Measurements from ENCODE around the gene EPHA4.

The EPHA4 gene

GRCh38 chr2:221572821-221573429, 821 bp upstream of the EPHA4 start:
- H3K4me3 ChIP-seq: peak overlapping the region; percentile 57 to 87 (median 79)
- H3K27ac ChIP-seq: peak overlapping the region; percentile 47 to 89 (median 82)

DNA sequence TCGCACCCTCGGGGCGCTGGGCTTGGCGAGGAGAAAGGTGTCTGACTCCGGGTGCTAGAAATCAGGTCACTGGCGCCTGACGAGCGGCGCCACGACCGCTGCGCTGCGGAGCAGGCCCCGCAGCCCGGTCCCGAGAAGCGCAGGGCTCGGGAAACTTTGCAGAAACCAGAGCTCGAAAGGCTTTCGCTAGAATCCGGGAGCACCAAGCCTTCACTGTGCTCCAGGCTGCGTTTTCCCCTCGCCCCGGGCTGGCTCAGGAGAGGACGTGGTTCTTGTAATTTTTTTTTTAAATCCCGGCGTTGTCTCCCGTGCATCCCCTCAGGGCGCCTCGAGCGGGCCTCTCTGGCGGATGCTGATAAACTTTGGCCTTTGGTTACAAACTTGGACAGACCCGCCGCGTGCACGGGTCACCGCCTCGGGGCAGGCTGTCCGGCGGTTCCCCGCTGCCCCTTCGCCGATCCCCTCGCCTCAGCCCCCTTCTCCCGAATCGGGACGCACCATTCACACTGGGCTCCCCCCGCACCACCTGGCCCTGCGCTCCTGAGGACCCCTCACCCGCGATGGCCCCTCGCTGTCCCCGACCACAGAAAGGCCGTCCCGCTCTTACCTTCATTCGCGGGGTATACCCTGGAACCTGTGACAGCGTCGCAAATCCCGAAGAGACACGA, 419 bp downstream of the EPHA4 start:
- peak overlapping the region; percentile 57 to 87 (median 79) for H3K4me3 ChIP-seq
- H3K27ac ChIP-seq: peak overlapping the region; percentile 1 to 89 (median 82)

DNA sequence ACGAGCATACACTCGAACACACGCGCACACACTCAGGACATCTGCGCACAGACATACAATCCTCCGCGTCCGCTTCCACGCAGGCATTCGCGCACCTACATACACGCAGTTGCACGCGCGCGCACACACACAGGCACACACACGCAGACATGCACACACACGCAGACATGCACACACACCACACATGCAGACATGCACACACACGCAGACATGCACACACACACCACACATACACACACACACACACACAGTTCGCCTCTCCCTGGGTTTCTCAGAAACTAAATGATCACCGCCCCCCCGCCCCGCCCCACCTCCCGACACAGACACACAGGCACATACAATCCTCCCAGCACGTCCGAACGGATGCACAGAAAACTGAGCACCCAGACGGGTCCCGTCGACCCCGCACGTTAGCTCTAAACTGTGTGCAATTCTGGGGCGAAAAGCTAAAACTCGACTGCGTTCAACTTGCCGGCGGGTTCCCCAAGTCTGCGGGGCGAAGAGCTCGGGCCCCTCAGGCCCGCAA, 1.0 kb downstream of the EPHA4 start:
- Histone ChIP-seq H3K27ac (peak overlapping the region; percentile 1 to 89 (median 82)), H3K4me3 (peak overlapping the region; percentile 57 to 87 (median 79))

DNA sequence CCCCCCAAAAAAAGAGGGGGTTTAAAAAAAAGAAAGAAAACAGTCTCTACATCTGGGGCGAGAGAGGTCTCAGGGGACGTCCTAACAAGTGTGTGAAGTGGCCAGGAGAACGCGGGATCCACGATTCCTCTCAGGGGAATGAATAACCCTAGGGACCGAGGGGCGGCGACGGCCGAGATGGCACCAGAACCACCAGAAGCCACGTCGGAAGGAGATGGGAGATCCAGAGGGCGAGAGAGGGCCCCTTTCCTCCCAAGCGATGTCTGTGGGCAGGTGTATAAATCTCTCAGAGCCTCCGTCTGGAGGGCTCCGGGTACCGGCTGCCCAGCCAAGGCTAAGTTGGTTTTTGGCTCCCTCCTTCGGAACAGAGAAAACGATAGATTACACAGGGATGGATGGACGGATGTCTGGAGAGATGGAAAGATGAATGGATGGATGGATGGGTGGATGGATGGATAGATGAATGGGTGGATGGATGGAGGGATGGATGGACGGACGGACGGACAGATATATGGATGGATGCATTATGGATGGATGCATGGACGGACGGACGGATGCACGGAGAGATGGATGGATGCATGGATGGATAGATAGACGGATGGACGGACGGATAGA, 1.7 kb downstream of the EPHA4 start:
- Histone ChIP-seq H3K27ac (peak overlapping the region in 1 of 21 experiments; percentile 48), H3K4me3 (peak overlapping the region; percentile 57 to 87 (median 79))

GRCh38 chr2:221569871-221570270, 2.2 kb downstream of the EPHA4 start:
- Histone ChIP-seq H3K4me3 (peak overlapping the region in 6 of 7 experiments; percentile 57 to 87 (median 81)), H3K27ac (peak overlapping the region in 1 of 21 experiments; percentile 48)

DNA sequence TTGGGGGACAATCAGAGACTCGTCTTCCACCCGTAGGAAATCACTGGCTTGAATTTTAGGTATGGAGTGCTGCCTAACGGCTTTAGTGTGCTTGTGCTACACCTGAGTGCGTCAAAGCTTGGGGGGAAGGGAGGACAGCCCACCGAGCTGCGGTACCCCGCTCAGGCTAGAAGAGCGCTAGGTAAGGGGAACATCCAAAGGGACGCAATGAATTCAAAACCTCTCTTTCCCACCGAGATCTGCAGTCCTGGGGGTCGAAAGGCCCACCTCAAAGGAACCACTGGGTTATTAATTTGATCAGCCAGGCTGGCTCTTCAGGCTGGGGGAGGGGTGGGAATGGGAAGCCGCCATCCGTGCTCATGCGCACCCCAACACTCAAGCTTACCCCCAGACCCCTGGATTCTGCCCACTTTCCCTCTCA, 2.7 kb downstream of the EPHA4 start:
- peak overlapping the region in 5 of 7 experiments; percentile 57 to 87 (median 83) for H3K4me3 ChIP-seq
- H3K27ac ChIP-seq: no peak overlapping the region

DNA sequence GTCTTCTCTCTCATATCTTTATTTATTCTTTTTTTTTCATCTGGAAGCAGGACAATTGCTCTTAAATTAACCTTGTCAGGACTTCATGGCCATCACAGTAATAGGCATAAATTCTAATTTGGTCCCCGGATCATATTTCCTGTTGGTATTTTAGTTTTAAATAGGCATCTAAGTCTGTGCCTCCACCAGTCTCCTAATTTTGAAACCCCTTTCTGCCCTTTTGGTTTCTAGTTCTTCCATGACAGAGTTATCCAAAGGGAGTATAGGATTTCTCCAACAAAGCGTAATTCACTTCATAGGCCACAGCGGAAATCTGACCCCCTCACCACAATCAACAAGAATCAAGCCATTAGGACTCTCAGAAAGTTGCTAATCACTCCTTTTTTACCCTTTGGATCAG, 3.8 kb downstream of the EPHA4 start:
- H3K4me3 ChIP-seq: no peak overlapping the region
- H3K27ac ChIP-seq: no peak overlapping the region

DNA sequence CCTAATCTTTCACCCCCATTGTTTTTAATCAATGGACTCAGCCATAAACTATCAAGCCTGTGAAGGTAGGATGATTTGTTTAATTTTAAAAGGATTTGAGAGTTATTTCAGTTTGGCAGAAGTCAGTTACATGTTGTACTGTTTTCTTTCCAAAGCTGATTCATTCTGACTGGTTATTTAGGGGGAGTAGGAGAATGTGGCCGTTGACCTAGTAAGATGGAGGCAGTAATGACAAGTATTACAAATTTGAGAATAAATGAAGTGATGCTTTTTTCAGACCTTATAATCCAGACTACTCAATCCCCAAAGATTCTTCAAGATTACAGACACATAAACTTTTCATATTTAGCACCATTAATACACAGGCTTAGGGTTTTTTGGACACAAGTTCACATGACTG, 4.3 kb downstream of the EPHA4 start:
- no peak overlapping the region for H3K27ac ChIP-seq
- no peak overlapping the region for H3K4me3 ChIP-seq

DNA sequence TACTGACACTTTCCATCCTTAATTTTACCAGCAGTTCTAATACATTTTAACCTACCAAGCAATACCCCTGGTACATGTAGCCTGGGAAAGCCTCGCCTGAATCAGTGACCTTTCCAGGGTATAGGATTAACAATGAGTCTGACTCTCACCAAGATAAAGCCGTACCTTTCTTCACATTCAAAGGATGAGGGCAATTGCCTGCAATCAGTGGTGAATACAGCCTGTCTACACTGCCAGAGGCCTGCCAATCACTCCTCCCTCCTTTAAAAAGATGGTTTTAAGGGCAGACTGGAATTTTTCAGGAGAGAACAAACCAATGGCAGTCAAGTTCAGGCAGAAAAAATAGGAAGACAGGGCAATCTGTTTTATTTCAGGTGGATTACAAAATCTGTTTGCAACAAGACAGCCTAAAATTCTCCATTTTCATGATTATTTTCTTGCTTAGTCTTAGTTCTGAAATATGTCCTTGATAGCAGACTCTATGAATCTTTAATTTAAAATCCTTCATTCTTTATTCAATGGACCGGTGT, 4.8 kb downstream of the EPHA4 start:
- Histone ChIP-seq H3K4me3 (no peak overlapping the region), H3K27ac (no peak overlapping the region)

- H3K27ac ChIP-seq: peak overlapping the region in 1 of 21 experiments; percentile 20
- H3K4me3 ChIP-seq: no peak overlapping the region
Measured at GRCh38 chr2:221563270-221563985, 8.7 kb downstream of the EPHA4 start.

- no peak overlapping the region for H3K4me3 ChIP-seq
- no peak overlapping the region for H3K27ac ChIP-seq
Measured at GRCh38 chr2:221562226-221562625, 9.9 kb downstream of the EPHA4 start.

GRCh38 chr2:221561770-221562169, 10.3 kb downstream of the EPHA4 start:
- Histone ChIP-seq H3K4me3 (no peak overlapping the region), H3K27ac (no peak overlapping the region)

- Histone ChIP-seq H3K4me3 (no peak overlapping the region), H3K27ac (no peak overlapping the region)
Measured at GRCh38 chr2:221559991-221560390, 12.1 kb downstream of the EPHA4 start.

GRCh38 chr2:221558107-221558506, 14.0 kb downstream of the EPHA4 start:
- Histone ChIP-seq H3K4me3 (no peak overlapping the region), H3K27ac (no peak overlapping the region)

DNA sequence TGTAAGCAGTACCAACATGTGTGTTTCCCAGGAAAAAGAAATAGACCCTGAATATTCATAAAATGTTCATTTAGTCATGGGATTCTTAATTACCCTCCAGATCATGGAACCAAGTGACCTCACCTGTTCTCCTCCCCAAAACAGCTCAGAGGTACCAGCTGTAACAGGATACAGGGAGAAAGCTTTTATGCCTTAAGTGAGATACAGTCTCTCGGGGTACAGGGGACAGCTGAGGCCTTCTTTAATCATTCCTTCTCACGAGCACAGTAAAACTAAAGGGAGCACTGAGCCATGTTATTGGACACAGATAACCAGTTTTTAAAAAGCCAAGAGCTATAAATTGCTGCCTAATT, 16.6 kb downstream of the EPHA4 start:
- Histone ChIP-seq H3K4me3 (no peak overlapping the region), H3K27ac (peak overlapping the region in 1 of 21 experiments; percentile 5)

- no peak overlapping the region for H3K4me3 ChIP-seq
- H3K27ac ChIP-seq: peak overlapping the region in 1 of 21 experiments; percentile 20
Measured at GRCh38 chr2:221554769-221555493, 17.2 kb downstream of the EPHA4 start.

GRCh38 chr2:221553333-221553732, 18.8 kb downstream of the EPHA4 start:
- H3K27ac ChIP-seq: no peak overlapping the region
- no peak overlapping the region for H3K4me3 ChIP-seq

- Histone ChIP-seq H3K27ac (no peak overlapping the region), H3K4me3 (no peak overlapping the region)
Measured at GRCh38 chr2:221552291-221552690, 19.8 kb downstream of the EPHA4 start.

DNA sequence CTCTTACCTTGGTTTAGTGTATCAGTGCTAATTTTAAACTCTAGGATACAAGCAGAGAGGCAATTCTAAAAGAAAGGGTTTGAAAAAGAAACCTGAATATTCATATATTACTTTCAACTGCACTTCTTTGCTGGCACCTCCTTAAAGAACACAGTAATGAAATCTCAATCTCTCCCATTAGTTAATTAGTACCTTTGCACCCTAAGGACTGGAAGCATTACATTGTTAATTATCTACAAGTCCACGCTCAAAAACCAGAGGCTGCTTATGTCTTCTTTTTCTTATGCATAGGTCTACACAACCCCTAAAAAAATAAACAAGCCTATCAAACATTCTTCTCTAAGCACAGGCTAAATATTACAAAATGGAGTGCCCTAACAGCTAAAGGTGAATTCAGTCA, 20.2 kb downstream of the EPHA4 start:
- no peak overlapping the region for H3K4me3 ChIP-seq

More for the DNA sequence above, 20.2 kb downstream of the EPHA4 start:
- no peak overlapping the region for H3K27ac ChIP-seq
